Measurements from ENCODE around the gene ZNF76.

DNA sequence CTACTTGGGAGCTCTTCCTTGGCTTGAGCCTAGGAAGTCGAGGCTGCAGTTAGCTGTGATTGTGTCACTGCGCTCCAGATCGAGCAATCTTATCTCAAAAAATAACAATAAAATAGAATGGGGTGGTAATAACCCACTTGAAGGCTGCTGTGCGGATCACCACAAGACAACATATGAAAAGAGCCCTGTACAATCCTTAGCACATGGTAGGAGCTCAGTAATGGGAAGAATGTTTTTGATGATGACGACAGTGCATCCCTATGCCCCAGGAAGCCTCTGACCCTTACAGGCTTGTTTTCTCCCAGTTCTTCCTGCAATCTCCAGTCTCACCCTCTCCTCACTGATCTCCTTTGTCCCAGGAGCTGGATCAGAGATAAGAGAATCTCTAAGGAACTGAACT lies 30.2 kb upstream of the ZNF76 start:
- TF ChIP-seq JUN (IDR thresholded peaks at IDR 0.05; ENCODE audit: borderline replicate concordance, insufficient read depth, insufficient read length, low read depth) (no peak), POLR2AphosphoS5 (IDR thresholded peaks at IDR 0.05; ENCODE audit: insufficient read depth, low read depth, low read length) (no peak), POLR2A (IDR thresholded peaks at IDR 0.05; ENCODE audit: low read depth, low read length) (no peak), MYC (IDR thresholded peaks at IDR 0.05; ENCODE audit: low read depth, low read length) (no peak), FOS (IDR thresholded peaks at IDR 0.05; ENCODE audit: borderline replicate concordance, insufficient read depth, low read length) (no peak), EZH2 (IDR thresholded peaks at IDR 0.05; ENCODE audit: borderline replicate concordance, low read depth, low read length, severe bottlenecking) (no peak), GATA2 (IDR thresholded peaks at IDR 0.05; ENCODE audit: insufficient read depth, insufficient read length, low read depth, low read length) (no peak)
- TF ChIP-seq, protein P1, sequence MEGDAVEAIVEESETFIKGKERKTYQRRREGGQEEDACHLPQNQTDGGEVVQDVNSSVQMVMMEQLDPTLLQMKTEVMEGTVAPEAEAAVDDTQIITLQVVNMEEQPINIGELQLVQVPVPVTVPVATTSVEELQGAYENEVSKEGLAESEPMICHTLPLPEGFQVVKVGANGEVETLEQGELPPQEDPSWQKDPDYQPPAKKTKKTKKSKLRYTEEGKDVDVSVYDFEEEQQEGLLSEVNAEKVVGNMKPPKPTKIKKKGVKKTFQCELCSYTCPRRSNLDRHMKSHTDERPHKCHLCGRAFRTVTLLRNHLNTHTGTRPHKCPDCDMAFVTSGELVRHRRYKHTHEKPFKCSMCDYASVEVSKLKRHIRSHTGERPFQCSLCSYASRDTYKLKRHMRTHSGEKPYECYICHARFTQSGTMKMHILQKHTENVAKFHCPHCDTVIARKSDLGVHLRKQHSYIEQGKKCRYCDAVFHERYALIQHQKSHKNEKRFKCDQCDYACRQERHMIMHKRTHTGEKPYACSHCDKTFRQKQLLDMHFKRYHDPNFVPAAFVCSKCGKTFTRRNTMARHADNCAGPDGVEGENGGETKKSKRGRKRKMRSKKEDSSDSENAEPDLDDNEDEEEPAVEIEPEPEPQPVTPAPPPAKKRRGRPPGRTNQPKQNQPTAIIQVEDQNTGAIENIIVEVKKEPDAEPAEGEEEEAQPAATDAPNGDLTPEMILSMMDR (IDR thresholded peaks at IDR 0.05; ENCODE audit: extremely low read depth in 1 of 2, insufficient read depth in 1 of 2, low read depth in 1 of 2, low read length in 2 of 2), result no peak
- TF ChIP-seq, protein P2, sequence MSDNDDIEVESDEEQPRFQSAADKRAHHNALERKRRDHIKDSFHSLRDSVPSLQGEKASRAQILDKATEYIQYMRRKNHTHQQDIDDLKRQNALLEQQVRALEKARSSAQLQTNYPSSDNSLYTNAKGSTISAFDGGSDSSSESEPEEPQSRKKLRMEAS (IDR thresholded peaks at IDR 0.05; ENCODE audit: insufficient read depth, insufficient read length), result no peak
